ENCODE data around the gene RUBCNL. TPM values are rescaled to one million over a fixed set of nuclear protein-coding genes. Genes with fewer than 3 reads are reported as not detected.

RUBCNL gene
- total RNA-seq, 1 experiment from 2014 or later, result 1.4 TPM

DNA sequence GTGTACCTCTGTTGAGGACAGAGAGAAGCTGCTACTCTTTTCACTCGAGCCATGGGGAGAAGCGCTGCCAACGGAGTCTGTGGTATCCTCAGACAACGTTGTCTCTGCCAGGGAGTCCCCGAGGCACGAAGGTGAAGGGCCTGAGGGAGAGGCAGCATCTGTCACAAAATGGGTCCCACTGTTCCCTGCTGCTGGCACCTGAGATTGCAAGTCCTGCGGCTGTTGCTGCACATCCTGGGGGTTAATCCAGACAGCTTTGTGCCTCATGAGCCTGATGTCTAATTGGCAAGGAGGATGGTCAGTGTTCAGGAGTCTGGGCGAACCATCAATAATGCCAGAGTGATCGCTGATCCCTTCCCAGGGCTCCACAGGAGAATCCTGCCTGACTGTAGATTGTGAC, 15.0 kb downstream of the RUBCNL start:
- no CpG with 5 or more reads among the region's 9 CpGs for WGBS (ENCODE audit: extremely low coverage, insufficient read length, low lambda C conversion rate)
- H4K91ac ChIP-seq (ENCODE audit: insufficient read length, low read depth, low read length), result no peak overlapping the region
- no peak overlapping the region for H3K14ac ChIP-seq (ENCODE audit: insufficient read depth, low read length)
- no peaks in the 10 kb centered on the region for H3K4me1 ChIP-seq (ENCODE audit: insufficient read depth, low read length)
- H2BK12ac ChIP-seq (ENCODE audit: insufficient read length, low read depth, low read length), result no peak overlapping the region
- H2BK5ac ChIP-seq (ENCODE audit: insufficient read length, low read length), result no peak overlapping the region
- H3K36me3 Mint-ChIP-seq (ENCODE audit: insufficient read depth in 1 of 3, low read depth in 3 of 3), result no peaks in the 10 kb centered on the region
- no peak overlapping the region for H3K27ac ChIP-seq (ENCODE audit: insufficient read length, low read depth, low read length)
- H2BK15ac ChIP-seq (ENCODE audit: low read depth, low read length), result no peak overlapping the region
- H2AFZ ChIP-seq (ENCODE audit: low read length), result no peak overlapping the region
- H3K27ac Mint-ChIP-seq, result no peak overlapping the region; a peak in 1 of 7 replicates
- H3K56ac ChIP-seq (ENCODE audit: insufficient read length, low read depth, low read length), result no peak overlapping the region
- H3K9me3 ChIP-seq (ENCODE audit: control insufficient read depth, low read depth, low read length), result no peaks in the 10 kb centered on the region
- no peaks in the 10 kb centered on the region for H3K27me3 ChIP-seq (ENCODE audit: insufficient read depth, low read length)
- H2BK20ac ChIP-seq (ENCODE audit: low read depth, low read length, poor library complexity, severe bottlenecking), result no peak overlapping the region
- no peaks in the 10 kb centered on the region for H3K27me3 Mint-ChIP-seq (ENCODE audit: low read depth)
- H3K4me2 ChIP-seq (ENCODE audit: insufficient read depth, insufficient read length, low read length), result no peak overlapping the region
- H2BK120ac ChIP-seq (ENCODE audit: low read depth, low read length, poor library complexity, severe bottlenecking), result no peak overlapping the region
- no peak overlapping the region for H3K4ac ChIP-seq (ENCODE audit: low read depth, low read length)
- no peaks in the 10 kb centered on the region for H3K9me3 Mint-ChIP-seq
- H2AK5ac ChIP-seq (ENCODE audit: insufficient read length, low read length), result no peak overlapping the region
- no peaks in the 10 kb centered on the region for H3K79me2 ChIP-seq (ENCODE audit: insufficient read depth, low read length)
- no peaks in the 10 kb centered on the region for H4K20me1 ChIP-seq (ENCODE audit: control insufficient read depth, insufficient read depth, insufficient read length)
- no peak overlapping the region for H3T11ph ChIP-seq (ENCODE audit: low read length)
- no peaks in the 10 kb centered on the region for H3K79me1 ChIP-seq (ENCODE audit: insufficient read depth, low read depth, low read length, poor library complexity, severe bottlenecking)
- no peak overlapping the region for H4K5ac ChIP-seq (ENCODE audit: insufficient read length, low read depth, low read length)
- H3K23ac ChIP-seq (ENCODE audit: insufficient read length, low read depth, low read length), result no peak overlapping the region
- no peak overlapping the region for H3K9ac ChIP-seq (ENCODE audit: extremely low read depth, insufficient read length, low read length)
- TF ChIP-seq CTCF (conservative IDR thresholded peaks at IDR 0.05), result no peak
- no peak overlapping the region for H4K8ac ChIP-seq (replicated peaks; ENCODE audit: insufficient read length, low read depth, low read length)
- no peaks in the 10 kb centered on the region for H3K23me2 ChIP-seq (ENCODE audit: insufficient read length, low read depth, low read length, poor library complexity, severe bottlenecking)
- H3K4me3 Mint-ChIP-seq, result no peak overlapping the region
- no peaks in the 10 kb centered on the region for H3K4me1 Mint-ChIP-seq
- DNase-seq, result no peak
- H3K18ac ChIP-seq (ENCODE audit: insufficient read length, low read depth, low read length), result no peak overlapping the region
